Measurements from ENCODE around the gene TRIM29. TPM values are rescaled to one million over a fixed set of nuclear protein-coding genes. Genes with fewer than 3 reads are reported as not detected.

Gene TRIM29
- total RNA-seq, 1 experiment from 2014 or later, result 38.5 TPM

GRCh38 chr11:120064341-120064740 lies 73.6 kb downstream of the TRIM29 start:
- no peak overlapping the region for H3K9ac ChIP-seq (ENCODE audit: low read length)
- H3K4me2 ChIP-seq (ENCODE audit: low read length), result no peak overlapping the region
- ATAC-seq (no peak), DNase-seq (no peak)
- H3K9me2 ChIP-seq (replicated peaks; ENCODE audit: low read length), result no peaks in the 10 kb centered on the region
- H4K20me1 ChIP-seq (ENCODE audit: low read length), result no peaks in the 10 kb centered on the region
- H3K27ac ChIP-seq (ENCODE audit: low read length), result no peak overlapping the region
- H3K79me2 ChIP-seq (ENCODE audit: low read length), result no peaks in the 10 kb centered on the region
- H2AFZ ChIP-seq (ENCODE audit: low read length), result no peak overlapping the region
- H3K4me1 ChIP-seq (ENCODE audit: insufficient read depth, low read length), result no peaks in the 10 kb centered on the region
- H3K9me3 ChIP-seq (ENCODE audit: low read length), result no peaks in the 10 kb centered on the region
- H3K36me3 ChIP-seq (ENCODE audit: low read depth, low read length), result no peaks in the 10 kb centered on the region
- no peaks in the 10 kb centered on the region for H3F3A ChIP-seq (ENCODE audit: low read length, unreplicated experiment)
- H3K27me3 ChIP-seq (ENCODE audit: low read length), result peaks cover 97% of the 10 kb centered on the region
- intact Hi-C loops (cut with micrococcal nuclease), result no loop called here
- no TSS peak for BruUV-seq (replicated peaks)
- no peak overlapping the region for H3K4me3 ChIP-seq (ENCODE audit: low read length)
- TF ChIP-seq EZH2 (IDR thresholded peaks at IDR 0.05; ENCODE audit: low read length, unreplicated experiment), result no peak
- no peak for TF ChIP-seq EZH2phosphoT487 (IDR thresholded peaks at IDR 0.05; ENCODE audit: borderline replicate concordance, low read length)
- no peak for TF ChIP-seq CTCF (conservative IDR thresholded peaks at IDR 0.05; ENCODE audit: low read depth, low read length)
- ChIA-PET POLR2A (ENCODE audit: unreplicated experiment) (no interaction called here), CTCF (no interaction called here)

GRCh38 chr11:120063686-120064340 lies 74.1 kb downstream of the TRIM29 start:
- no peak overlapping the region for H3K27ac ChIP-seq (ENCODE audit: low read length)
- ATAC-seq, result no peak
- H3K9ac ChIP-seq (ENCODE audit: low read length), result no peak overlapping the region
- no peaks in the 10 kb centered on the region for H4K20me1 ChIP-seq (ENCODE audit: low read length)
- no TSS peak for BruUV-seq (replicated peaks)
- no peak overlapping the region for H2AFZ ChIP-seq (ENCODE audit: low read length)
- TF ChIP-seq EZH2phosphoT487 (IDR thresholded peaks at IDR 0.05; ENCODE audit: borderline replicate concordance, low read length), result no peak
- TF ChIP-seq EZH2 (IDR thresholded peaks at IDR 0.05; ENCODE audit: low read length, unreplicated experiment), result no peak
- no peak for TF ChIP-seq CTCF (conservative IDR thresholded peaks at IDR 0.05; ENCODE audit: low read depth, low read length)
- CTCF ChIA-PET, result no interaction called here
- H3K79me2 ChIP-seq (ENCODE audit: low read length), result no peaks in the 10 kb centered on the region
- intact Hi-C loops (cut with micrococcal nuclease), result no loop called here
- no peaks in the 10 kb centered on the region for H3F3A ChIP-seq (ENCODE audit: low read length, unreplicated experiment)
- H3K36me3 ChIP-seq (ENCODE audit: low read depth, low read length), result no peaks in the 10 kb centered on the region
- peaks cover 97% of the 10 kb centered on the region for H3K27me3 ChIP-seq (ENCODE audit: low read length)
- no peaks in the 10 kb centered on the region for H3K4me1 ChIP-seq (ENCODE audit: insufficient read depth, low read length)
- H3K9me3 ChIP-seq (ENCODE audit: low read length), result no peaks in the 10 kb centered on the region
- POLR2A ChIA-PET (ENCODE audit: unreplicated experiment), result no interaction called here
- H3K4me3 ChIP-seq (ENCODE audit: low read length), result no peak overlapping the region
- no peak for DNase-seq
- no peaks in the 10 kb centered on the region for H3K9me2 ChIP-seq (replicated peaks; ENCODE audit: low read length)
- H3K4me2 ChIP-seq (ENCODE audit: low read length), result no peak overlapping the region

DNA sequence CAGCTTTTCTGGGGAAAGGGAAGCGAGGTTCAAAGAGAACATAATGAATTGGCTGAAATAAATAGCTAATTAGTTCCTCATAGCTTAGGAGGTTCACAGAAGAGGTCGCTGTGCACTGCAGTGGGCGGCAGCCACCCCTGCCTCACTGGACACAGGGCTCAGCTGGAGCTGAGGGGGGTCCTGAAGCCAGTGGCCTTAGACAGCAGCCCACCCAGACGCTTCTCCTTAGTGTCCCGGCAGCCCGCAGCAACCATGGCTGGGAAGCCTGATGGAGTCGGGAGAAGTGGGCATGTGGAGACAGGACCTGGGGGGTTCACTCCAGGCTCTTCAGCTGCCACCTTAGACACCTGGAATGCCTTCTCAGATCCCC lies 75.4 kb downstream of the TRIM29 start:
- Histone ChIP-seq H3K4me1 (ENCODE audit: insufficient read depth, low read length) (no peaks in the 10 kb centered on the region), H3K4me3 (ENCODE audit: low read length) (no peak overlapping the region), H3K9me2 (replicated peaks; ENCODE audit: low read length) (no peaks in the 10 kb centered on the region), H3K36me3 (ENCODE audit: low read depth, low read length) (no peaks in the 10 kb centered on the region), H4K20me1 (ENCODE audit: low read length) (no peaks in the 10 kb centered on the region), H3K27me3 (ENCODE audit: low read length) (peaks cover 92% of the 10 kb centered on the region), H3K79me2 (ENCODE audit: low read length) (no peaks in the 10 kb centered on the region), H2AFZ (ENCODE audit: low read length) (no peak overlapping the region), H3K9me3 (ENCODE audit: low read length) (no peaks in the 10 kb centered on the region), H3F3A (ENCODE audit: low read length, unreplicated experiment) (no peaks in the 10 kb centered on the region), H3K27ac (ENCODE audit: low read length) (no peak overlapping the region), H3K4me2 (ENCODE audit: low read length) (no peak overlapping the region), H3K9ac (ENCODE audit: low read length) (no peak overlapping the region)
- TF ChIP-seq EZH2 (IDR thresholded peaks at IDR 0.05; ENCODE audit: low read length, unreplicated experiment), result no peak
- POLR2A ChIA-PET (ENCODE audit: unreplicated experiment), result no interaction called here
- CTCF ChIA-PET, result no interaction called here
- intact Hi-C loops (cut with micrococcal nuclease), result no loop called here
- DNase-seq (no peak), ATAC-seq (no peak)
- BruUV-seq (replicated peaks), result no TSS peak

Measured in PC-3 (cell line).